VCaP (cell line): ENCODE data around the gene DONSON.
A peak's percentile ranks its signal among the peaks of the same experiment; 100 is the strongest.

Experiments
- H3K27ac ChIP-seq: fragments of 450-650 bp; 2 replicates; pipeline ENCODE4 v1.5.1; 2017
- TF ChIP-seq, protein P1 (sequence below): fragments of 450-650 bp; conservative IDR thresholded peaks from 2 replicates; pipeline ENCODE4 v1.5.1; 2017; ENCODE audit warnings: mild to moderate bottlenecking, moderate library complexity

DONSON gene

DNA sequence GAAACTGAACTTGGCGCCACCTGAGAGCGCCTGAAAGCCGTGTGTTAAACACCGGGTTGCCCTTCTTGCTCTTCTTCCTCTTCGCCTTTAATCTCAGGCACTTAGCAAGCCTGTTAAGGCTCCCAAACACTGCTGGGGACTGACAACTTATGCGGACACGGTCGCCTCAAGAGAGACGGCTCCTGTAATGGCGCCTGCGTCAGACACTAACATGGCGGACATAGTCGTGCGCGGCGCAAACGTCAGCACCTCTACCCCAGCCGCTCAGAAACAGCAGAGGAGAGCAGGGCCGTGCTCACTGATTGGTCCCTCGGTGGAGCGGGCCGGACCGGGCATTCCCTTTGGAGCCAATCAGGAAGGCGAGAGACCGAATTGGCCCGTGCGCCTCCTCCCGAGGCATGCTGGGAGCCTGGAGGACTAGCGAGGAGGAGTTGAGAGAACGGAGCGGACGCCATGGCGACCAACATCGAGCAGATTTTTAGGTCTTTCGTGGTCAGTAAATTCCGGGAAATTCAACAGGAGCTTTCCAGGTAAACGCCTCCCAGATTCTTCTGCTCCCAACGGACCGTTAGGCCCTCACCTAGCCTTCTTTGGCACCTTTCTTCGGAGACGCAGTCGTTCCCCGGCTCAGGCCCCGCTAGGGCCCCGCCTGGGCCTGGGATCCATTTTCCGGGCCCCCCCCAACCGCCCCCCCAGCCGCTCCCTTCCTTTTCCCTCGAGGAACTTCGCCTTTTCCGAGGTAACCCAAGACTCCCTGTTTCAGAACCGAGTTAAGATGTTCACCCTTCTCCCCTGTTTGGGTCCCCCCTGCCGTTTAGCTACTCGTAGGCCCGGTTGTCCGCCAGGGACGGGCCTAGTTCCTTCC is 45.6 kb downstream of the DONSON start, which contains the start of gene SON:
Gene SON, plus strand, starts transcription at position 399 of the 865 bp plus-strand sequence. Its CDS starts 55 bp downstream, at position 454.
- H3K27ac ChIP-seq: peak within 1 kb of the TSS; percentile 100
- TF ChIP-seq, protein P1, sequence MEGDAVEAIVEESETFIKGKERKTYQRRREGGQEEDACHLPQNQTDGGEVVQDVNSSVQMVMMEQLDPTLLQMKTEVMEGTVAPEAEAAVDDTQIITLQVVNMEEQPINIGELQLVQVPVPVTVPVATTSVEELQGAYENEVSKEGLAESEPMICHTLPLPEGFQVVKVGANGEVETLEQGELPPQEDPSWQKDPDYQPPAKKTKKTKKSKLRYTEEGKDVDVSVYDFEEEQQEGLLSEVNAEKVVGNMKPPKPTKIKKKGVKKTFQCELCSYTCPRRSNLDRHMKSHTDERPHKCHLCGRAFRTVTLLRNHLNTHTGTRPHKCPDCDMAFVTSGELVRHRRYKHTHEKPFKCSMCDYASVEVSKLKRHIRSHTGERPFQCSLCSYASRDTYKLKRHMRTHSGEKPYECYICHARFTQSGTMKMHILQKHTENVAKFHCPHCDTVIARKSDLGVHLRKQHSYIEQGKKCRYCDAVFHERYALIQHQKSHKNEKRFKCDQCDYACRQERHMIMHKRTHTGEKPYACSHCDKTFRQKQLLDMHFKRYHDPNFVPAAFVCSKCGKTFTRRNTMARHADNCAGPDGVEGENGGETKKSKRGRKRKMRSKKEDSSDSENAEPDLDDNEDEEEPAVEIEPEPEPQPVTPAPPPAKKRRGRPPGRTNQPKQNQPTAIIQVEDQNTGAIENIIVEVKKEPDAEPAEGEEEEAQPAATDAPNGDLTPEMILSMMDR: no peak

DNA sequence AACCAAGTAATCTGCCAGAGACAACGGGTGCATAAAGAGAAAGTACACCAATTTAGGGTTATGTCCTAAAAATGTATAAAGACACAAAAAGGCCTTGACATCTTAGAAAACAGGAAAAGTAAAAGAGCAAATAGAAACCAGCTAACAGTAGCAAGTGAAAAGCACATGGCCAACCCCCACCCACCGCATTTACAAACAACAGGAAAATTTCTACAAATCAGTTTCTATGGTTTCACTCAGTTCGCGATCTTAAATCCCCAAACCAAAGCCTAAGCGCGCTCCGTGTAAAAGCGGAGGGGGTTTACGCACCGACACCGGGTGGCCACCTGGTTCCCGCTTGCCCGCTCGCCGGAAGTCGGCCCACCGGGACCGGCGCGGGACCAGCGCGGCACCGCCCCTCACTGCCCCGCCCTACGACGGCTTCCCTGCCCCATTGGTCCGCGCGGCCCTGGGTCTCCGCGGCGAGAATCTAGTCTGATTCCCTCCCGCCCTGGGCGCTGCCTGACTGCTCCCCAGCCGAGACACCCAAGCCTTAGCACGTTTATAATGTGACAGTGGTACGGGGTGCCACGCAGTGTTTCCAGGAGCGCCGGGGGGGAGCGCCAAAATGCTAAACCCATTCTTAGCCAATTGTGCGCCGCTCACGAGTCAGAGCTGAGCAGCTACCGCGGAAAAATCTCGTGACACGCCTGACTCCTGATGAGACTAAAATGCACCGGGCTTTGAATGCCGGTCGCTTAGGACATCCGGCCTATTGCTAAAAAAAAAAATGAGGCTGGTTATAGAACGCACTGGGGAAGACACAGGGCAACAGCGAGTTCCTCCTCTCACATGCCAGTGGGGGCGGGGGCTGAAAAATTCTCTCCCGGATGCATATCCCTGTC is 46.5 kb downstream of the DONSON start, which contains the start of gene GART:
Gene GART, minus strand, starts transcription at position 362 of the 884 bp plus-strand sequence. CDS start 2,802 bp downstream, outside the sequence.
- peak within 1 kb of the TSS; percentile 100 for H3K27ac ChIP-seq
- TF ChIP-seq, protein P1: no peak

DNA sequence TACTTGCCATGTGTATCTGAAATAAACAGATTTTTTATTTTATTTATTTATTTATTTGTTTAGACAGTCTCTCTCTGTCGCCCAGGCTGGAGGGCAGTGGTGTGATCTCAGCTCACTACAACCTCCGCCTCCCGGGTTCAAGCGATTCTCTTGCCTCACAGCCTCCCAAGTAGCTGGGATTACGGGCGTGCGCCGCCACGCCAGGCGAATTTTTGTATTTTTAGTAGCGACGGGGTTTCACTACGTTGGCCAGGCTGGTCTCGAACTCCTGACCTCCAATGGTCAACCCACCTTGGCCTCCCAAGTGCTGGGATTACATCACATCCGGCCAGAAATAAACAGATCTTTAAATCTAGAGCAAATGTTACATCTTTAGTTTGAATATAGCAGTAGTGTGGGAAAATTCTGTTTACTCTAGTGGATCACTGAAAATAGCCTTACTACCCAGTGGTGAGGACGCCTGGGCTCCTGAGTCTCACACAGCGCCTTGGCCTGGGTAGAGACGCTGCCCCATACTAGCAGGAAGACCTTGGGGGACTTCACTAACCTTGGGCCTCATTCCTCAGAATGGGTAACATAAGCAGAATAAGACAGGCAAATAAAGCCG is 47.3 kb downstream of the DONSON start:
- peak overlapping the region; percentile 100 for H3K27ac ChIP-seq
- TF ChIP-seq, protein P1: no peak

DNA sequence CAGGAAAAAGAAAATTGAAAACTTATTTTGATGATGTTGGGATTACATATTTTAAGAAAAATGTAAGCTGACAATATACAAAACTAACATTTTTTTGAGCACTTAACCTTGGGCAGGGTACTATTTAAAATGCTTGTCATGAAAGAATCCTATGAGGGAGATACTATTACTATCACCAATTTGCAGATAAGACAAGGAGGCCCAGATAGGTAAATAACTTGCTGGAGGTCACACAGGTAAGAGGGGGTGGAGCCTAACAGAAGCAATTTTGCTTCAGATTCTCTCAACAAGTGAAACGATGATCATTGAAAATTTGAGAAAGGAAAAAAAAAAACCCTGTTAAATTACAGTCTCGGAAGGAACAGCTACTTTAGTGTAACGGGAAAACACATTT is 47.8 kb downstream of the DONSON start:
- TF ChIP-seq, protein P1: no peak
- H3K27ac ChIP-seq: peak overlapping the region; percentile 100

- TF ChIP-seq, protein P1: no peak
- H3K27ac ChIP-seq: peak overlapping the region; percentile 100
These were observed 48.9 kb downstream of the DONSON start for GRCh38 chr21:33539616-33540015.

GRCh38 chr21:33537212-33537611 is 51.3 kb downstream of the DONSON start:
- TF ChIP-seq, protein P1: no peak
- H3K27ac ChIP-seq: no peak overlapping the region
